ENCODE results near the gene TBXAS1. TPM values are rescaled to one million over a fixed set of nuclear protein-coding genes. Genes with fewer than 3 reads are reported as not detected.

TBXAS1 gene
- total RNA-seq, 1 donor from 2014 or later: 3.8 TPM

DNA sequence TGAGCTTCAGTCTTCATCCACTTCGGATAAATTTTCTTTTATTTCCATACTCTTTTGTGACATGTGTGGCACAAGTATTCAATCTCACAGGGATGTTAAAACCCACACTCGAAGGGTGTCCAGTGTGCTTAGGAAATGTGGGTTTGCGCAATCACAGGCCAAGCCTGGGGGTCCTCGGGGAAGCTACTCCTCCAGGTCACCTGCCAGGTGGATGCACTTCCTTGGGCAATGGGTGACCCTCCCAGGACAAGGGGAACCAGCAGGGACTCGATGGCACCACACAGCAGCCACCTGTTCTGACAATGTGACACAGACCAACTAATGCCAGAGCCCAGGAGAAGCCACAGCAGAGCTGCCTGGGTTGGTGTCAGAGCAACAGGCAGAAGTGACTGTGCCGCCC lies 194.7 kb downstream of the TBXAS1 start:
- TF ChIP-seq, protein P1, sequence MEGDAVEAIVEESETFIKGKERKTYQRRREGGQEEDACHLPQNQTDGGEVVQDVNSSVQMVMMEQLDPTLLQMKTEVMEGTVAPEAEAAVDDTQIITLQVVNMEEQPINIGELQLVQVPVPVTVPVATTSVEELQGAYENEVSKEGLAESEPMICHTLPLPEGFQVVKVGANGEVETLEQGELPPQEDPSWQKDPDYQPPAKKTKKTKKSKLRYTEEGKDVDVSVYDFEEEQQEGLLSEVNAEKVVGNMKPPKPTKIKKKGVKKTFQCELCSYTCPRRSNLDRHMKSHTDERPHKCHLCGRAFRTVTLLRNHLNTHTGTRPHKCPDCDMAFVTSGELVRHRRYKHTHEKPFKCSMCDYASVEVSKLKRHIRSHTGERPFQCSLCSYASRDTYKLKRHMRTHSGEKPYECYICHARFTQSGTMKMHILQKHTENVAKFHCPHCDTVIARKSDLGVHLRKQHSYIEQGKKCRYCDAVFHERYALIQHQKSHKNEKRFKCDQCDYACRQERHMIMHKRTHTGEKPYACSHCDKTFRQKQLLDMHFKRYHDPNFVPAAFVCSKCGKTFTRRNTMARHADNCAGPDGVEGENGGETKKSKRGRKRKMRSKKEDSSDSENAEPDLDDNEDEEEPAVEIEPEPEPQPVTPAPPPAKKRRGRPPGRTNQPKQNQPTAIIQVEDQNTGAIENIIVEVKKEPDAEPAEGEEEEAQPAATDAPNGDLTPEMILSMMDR (IDR thresholded peaks at IDR 0.05): no peak
- peaks cover 3 to 4% of the 10 kb centered on the region in 2 donors for H3K4me1 ChIP-seq
- H3K9me3 ChIP-seq: no peaks in the 10 kb centered on the region
- H3K4me3 ChIP-seq: no peak overlapping the region
- H3K36me3 ChIP-seq: peaks cover 27 to 41% of the 10 kb centered on the region in 2 donors
- intact Hi-C loops (cut with DNase I): no loop called here
- no peak for DNase-seq (ENCODE audit: low spot score in 2 of 2)
- no peaks in the 10 kb centered on the region for H3K27me3 ChIP-seq
- H3K27ac ChIP-seq: no peak overlapping the region

DNA sequence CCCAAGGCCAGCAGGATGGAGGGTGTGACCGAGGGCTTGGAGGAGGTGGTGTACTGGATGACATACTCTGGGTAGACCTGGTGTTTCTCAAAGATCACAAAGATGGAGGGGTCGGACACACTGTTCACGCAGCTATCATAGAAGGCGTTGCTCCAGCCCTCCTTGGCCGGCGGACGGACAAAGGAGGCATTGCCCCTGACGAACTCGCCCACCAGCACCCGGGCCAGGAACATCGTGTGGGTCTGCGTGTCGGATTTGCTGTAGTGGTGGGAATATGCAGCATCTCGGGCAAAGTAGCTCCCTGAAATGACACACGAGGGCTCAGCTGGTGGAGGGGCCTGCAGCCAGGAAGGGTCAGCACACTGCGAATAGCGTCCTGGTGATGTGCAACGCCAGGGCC lies 195.5 kb downstream of the TBXAS1 start:
- H3K27me3 ChIP-seq: no peaks in the 10 kb centered on the region
- intact Hi-C loops (cut with DNase I): no loop called here
- no peak overlapping the region for H3K27ac ChIP-seq
- no peaks in the 10 kb centered on the region for H3K9me3 ChIP-seq
- no peak overlapping the region for H3K4me3 ChIP-seq
- H3K4me1 ChIP-seq: peaks cover 3 to 4% of the 10 kb centered on the region in 2 donors
- no peak for DNase-seq (ENCODE audit: low spot score in 2 of 2)
- peaks cover 27 to 41% of the 10 kb centered on the region in 2 donors for H3K36me3 ChIP-seq
- TF ChIP-seq, protein P1 (IDR thresholded peaks at IDR 0.05): no peak

DNA sequence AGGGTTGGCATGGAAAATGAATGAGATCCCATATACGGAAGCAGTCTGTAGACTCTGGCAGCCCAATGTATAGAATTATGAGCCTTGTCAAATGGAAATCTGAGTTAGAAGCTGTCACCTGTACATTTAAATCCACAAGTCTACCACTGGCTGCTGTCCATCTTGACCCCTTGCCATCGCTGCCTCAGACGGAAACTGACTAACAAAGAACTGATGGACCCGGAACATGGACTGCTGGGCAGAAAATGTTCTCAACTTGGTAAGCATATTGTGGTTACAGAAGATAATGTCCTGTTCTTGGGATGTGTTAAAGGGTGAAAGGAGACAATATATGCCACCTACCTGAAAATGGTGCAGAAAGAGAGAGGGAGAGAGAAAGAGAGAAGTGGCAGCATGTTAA lies 196.2 kb downstream of the TBXAS1 start:
- Histone ChIP-seq H3K9me3 (no peaks in the 10 kb centered on the region), H3K27ac (no peak overlapping the region), H3K4me1 (peaks cover 3 to 4% of the 10 kb centered on the region in 2 donors), H3K27me3 (no peaks in the 10 kb centered on the region), H3K4me3 (no peak overlapping the region), H3K36me3 (peaks cover 27 to 41% of the 10 kb centered on the region in 2 donors)
- DNase-seq (ENCODE audit: low spot score in 2 of 2): no peak
- intact Hi-C loops (cut with DNase I): no loop called here
- TF ChIP-seq, protein P1 (IDR thresholded peaks at IDR 0.05): no peak

DNA sequence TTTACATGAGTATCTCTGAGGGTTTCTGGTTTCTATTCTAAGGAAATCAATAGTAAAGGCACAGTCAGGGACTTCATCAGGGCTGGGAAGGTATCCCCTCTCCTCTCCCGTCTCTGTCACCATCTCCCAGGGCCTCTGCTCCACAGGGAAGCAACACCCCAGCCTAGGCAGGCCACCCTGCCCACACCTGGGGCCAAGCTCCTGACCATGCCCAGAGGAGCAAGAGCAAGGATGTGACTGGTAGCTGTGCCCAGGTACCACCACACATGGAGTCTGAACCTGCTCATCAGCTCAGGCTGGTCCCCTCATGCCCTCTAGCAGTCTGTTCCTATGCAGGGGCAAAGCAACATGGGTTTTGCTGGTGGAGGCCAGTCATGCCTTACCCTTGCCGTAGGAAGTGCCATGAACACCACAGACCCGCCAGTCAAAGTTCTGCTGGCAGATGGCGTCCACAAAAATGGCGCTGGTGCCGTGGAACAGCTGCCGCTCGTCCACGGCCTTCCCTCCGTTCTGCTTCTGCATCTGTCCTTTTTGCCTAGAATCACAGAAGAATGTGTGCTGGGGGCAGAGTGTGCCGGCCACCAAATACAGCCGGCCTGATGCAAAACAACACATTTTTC lies 196.9 kb downstream of the TBXAS1 start:
- intact Hi-C loops (cut with DNase I): no loop called here
- H3K36me3 ChIP-seq: peaks cover 30 to 41% of the 10 kb centered on the region in 2 donors

DNA sequence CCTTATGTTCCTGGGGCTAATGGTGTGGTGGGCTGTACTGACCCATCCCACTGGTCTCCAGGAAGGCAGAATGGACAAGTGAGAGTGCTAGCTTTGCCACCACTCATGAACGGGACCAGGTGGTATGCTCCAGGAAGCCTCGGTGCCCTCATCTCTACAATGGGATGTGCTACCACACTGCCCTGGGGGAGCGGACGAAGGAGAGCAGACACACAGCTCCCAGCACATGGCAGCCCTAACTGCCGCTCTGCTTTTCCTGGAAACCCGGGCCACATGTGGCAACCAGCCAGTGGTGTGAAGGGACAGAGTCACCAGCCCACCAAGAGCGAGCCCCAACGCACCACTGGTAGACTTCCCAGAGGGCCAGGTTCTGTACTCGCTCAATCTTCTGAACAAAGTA lies 197.9 kb downstream of the TBXAS1 start:
- intact Hi-C loops (cut with DNase I): no loop called here
- peaks cover 30 to 41% of the 10 kb centered on the region in 2 donors for H3K36me3 ChIP-seq
- TF ChIP-seq, protein P1 (IDR thresholded peaks at IDR 0.05): no peak
- no peaks in the 10 kb centered on the region for H3K9me3 ChIP-seq
- no peak overlapping the region for H3K4me3 ChIP-seq
- DNase-seq (ENCODE audit: low spot score in 2 of 2): no peak
- peaks cover 3 to 4% of the 10 kb centered on the region in 2 donors for H3K4me1 ChIP-seq
- H3K27ac ChIP-seq: no peak overlapping the region
- no peaks in the 10 kb centered on the region for H3K27me3 ChIP-seq

More for the DNA sequence above, 196.9 kb downstream of the TBXAS1 start:
- TF ChIP-seq, protein P1 (IDR thresholded peaks at IDR 0.05): no peak
- Histone ChIP-seq H3K9me3 (no peaks in the 10 kb centered on the region), H3K4me3 (no peak overlapping the region), H3K27ac (no peak overlapping the region), H3K4me1 (peaks cover 3 to 4% of the 10 kb centered on the region in 2 donors), H3K27me3 (no peaks in the 10 kb centered on the region)
- no peak for DNase-seq (ENCODE audit: low spot score in 2 of 2)
